Left lung (tissue), 10 donors: Measurements from ENCODE around the gene FRMD4B. TPM values are rescaled to one million over a fixed set of nuclear protein-coding genes. Genes with fewer than 3 reads are reported as not detected.

ENCODE experiments used
- ATAC-seq: fragments of 200-7000 bp; cut with Tn5 transposase; one replicate; pipeline ENCODE4 v1.9.1; 2020; ENCODE audit warnings: moderate library complexity
- DNase-seq, 4 donors: peaks; one replicate each; pipeline ENCODE4 v3.0.0-alpha.2; 2013 to 2020
- H3K27ac ChIP-seq, 2 donors: fragments of 200-600 bp; sonication (generic) in 1 of 2; one replicate each; pipeline versions ENCODE4 v1.5.0 to v1.8.0; 2020 to 2021
- H3K27me3 ChIP-seq, 2 donors: fragments of 200-600 bp; sonication (generic) in 1 of 2; one replicate each; pipeline versions ENCODE4 v1.5.0 to v1.8.0; 2020 to 2021
- H3K36me3 ChIP-seq, 2 donors: fragments of 200-600 bp; sonication (generic) in 1 of 2; one replicate each; pipeline versions ENCODE4 v1.5.0 to v1.8.0; 2020 to 2021
- H3K4me1 ChIP-seq, 2 donors: fragments of 200-600 bp; one replicate each; pipeline ENCODE4 v1.8.0; 2021
- H3K4me3 ChIP-seq, 2 donors: fragments of 200-600 bp; sonication (generic) in 1 of 2; one replicate each; pipeline versions ENCODE4 v1.5.0 to v1.8.0; 2020 to 2021; ENCODE audit warnings: mild to moderate bottlenecking in 1 of 2
- H3K9me3 ChIP-seq, 2 donors: fragments of 200-600 bp; sonication (generic) in 1 of 2; one replicate each; pipeline versions ENCODE4 v1.5.0 to v1.8.0; 2020 to 2021
- intact Hi-C, 2 donors: fragments of 100-400 bp; cut with DNase I; formaldehyde crosslinking; loops; one replicate each; pipeline versions ENCODE4 v1.11.2 to v1.14.2; 2022
- polyA plus RNA-seq, 6 donors: library from polyadenylated mRNA; unstranded; fragments of 120-200 nt; gene quantifications; one replicate each; pipeline ENCODE4 v1.2.1, GENCODE V29; 2013; ENCODE audit not compliant: insufficient read length in 6 of 6
- total RNA-seq, 2 donors: library from RNA; stranded (reverse); fragmentation: NEBNext Ultra II Directional; extraction: Animal tissue kit (Norgen Biotek cat#: 25700); gene quantifications; one replicate each; pipeline ENCODE4 v1.2.1, GENCODE V29; 2021
- TF ChIP-seq, protein P1 (sequence below), 2 donors: fragments of 200-600 bp; sonication (generic) in 1 of 2; IDR thresholded peaks; one replicate each; pipeline versions ENCODE4 v1.5.0 to v1.8.0; 2021; ENCODE audit warnings: antibody characterized with exemption in 2 of 2
- donor health status: DM: no; HTN: yes; CAD: no.
- donor health status: DM: no; HTN: no; CAD: no.

FRMD4B gene
- total and polyA plus RNA-seq, 8 donors: 49.0 to 78.7 (median 71.1) TPM

DNA sequence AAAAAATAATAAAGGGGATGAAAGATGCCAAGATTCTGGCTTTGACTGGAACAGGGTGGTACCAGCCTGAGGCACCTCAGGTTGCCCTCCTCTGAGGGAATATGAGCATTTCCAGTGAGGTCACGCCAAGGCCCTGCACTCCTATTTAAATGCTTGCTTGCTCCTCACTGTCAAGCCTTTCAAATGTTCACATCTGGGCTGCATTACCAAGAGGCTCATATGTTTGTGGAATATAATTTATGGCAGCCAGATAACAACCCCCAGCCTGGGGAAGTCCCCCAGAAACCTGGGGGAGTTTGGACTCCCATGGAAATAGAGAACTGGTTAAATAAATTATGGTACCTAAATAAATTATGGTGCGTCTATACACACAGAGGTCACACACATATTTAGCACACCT is 88.4 kb downstream of the FRMD4B start:
- no peak overlapping the region for H3K4me3 ChIP-seq
- H3K4me1 ChIP-seq: peaks cover 0 to 7% of the 10 kb centered on the region in 2 donors
- no peak overlapping the region for H3K27ac ChIP-seq
- ATAC-seq: no peak
- H3K36me3 ChIP-seq: peaks cover 3 to 42% of the 10 kb centered on the region in 2 donors
- no peak for DNase-seq
- intact Hi-C loops: no loop called here
- TF ChIP-seq, protein P1, sequence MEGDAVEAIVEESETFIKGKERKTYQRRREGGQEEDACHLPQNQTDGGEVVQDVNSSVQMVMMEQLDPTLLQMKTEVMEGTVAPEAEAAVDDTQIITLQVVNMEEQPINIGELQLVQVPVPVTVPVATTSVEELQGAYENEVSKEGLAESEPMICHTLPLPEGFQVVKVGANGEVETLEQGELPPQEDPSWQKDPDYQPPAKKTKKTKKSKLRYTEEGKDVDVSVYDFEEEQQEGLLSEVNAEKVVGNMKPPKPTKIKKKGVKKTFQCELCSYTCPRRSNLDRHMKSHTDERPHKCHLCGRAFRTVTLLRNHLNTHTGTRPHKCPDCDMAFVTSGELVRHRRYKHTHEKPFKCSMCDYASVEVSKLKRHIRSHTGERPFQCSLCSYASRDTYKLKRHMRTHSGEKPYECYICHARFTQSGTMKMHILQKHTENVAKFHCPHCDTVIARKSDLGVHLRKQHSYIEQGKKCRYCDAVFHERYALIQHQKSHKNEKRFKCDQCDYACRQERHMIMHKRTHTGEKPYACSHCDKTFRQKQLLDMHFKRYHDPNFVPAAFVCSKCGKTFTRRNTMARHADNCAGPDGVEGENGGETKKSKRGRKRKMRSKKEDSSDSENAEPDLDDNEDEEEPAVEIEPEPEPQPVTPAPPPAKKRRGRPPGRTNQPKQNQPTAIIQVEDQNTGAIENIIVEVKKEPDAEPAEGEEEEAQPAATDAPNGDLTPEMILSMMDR (IDR thresholded peaks at IDR 0.05): no peak
- H3K9me3 ChIP-seq: no peaks in the 10 kb centered on the region
- no peaks in the 10 kb centered on the region for H3K27me3 ChIP-seq

DNA sequence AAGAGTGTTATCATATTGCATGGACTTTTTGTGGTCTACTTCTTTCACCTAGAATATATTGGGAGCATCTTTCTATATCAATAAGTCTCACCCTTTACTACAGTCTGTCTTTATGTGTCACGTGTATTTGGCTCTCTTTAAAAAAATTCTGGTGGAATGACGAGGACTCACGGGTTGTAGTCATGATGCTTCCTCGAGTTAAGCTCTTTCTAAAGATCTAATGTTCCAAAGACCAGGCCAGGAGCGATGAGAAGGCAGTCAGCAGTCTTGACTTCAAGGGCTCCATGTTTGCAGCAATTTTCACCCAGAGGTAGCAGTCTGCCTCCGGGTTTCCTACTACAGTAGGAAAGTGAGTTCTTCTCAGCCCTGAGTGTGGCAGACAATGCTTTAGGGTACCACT is 88.9 kb downstream of the FRMD4B start:
- Histone ChIP-seq H3K27ac (no peak overlapping the region), H3K4me1 (peaks cover 0 to 7% of the 10 kb centered on the region in 2 donors), H3K9me3 (no peaks in the 10 kb centered on the region), H3K36me3 (peaks cover 3 to 41% of the 10 kb centered on the region in 2 donors), H3K27me3 (no peaks in the 10 kb centered on the region), H3K4me3 (no peak overlapping the region)
- intact Hi-C loops: no loop called here
- TF ChIP-seq, protein P1 (IDR thresholded peaks at IDR 0.05): no peak
- DNase-seq: no peak
- no peak for ATAC-seq

DNA sequence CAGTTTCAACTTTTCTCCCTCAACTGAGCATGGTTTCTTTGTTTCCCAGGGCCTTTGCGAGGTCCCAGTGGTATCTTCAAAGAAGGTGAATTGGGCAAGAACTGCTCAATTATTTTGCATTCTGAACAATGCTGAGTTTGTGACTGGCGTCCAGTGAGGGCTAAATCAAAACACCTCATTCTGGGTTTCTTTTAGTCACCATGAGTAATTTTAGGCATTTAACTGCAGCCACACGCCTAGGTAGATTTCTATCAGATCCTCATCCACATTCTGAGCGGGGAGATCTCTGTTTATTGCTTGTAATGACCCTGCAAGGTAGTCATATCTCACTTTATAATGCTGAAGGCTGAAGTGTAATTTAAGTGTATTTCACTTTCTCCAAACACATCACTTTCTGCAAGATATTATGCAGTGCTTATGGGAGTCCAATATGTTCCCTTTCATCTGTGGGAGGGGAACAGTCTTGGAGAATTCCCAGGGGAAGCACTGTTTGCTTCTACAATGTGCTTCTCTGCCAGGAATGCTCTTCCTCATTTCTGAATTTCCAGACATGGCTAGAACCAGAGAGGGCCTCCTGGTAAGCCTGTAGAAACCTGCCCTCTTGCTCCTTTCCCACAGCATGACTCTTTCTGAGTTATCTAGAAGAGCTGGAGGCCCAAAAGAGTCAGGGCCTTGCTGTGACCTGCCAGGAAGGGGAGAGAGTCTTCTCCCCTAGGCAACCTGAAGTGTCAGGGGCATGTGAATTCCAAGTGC is 91.7 kb downstream of the FRMD4B start:
- TF ChIP-seq, protein P1 (IDR thresholded peaks at IDR 0.05): no peak
- peak; percentile 58 for ATAC-seq
- intact Hi-C loops: no loop called here

DNA sequence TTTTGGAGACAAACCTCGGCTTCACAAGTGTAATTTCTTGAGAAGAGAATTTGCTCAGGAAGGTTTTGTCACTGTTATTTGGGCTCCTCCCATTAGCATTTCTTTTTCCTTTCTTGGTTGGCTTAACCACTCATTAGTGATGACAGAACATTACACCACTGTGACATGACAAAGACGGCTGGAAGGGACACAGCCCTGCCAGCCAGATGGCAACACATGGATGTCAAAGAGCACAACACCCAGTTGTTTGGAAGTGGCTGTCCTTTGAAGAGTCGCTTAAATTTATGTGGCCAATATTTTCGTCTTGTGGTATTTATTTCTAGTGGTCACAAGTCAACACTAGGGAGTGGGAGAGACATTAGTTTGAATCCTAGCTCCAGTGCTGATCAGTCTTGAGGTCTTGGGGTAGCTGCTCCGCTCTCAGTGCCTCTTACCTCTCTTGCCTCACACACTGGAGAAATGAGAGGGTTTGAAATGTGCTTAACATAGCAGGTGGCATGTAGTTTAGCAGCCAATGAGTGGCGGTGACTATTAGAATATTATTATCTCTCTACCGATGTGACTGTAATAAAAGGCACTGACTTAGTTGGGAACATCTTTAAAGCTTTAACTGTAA is 92.8 kb downstream of the FRMD4B start:
- peaks cover 0 to 27% of the 10 kb centered on the region in 2 donors for H3K36me3 ChIP-seq
- no peak overlapping the region for H3K4me3 ChIP-seq
- no peaks in the 10 kb centered on the region for H3K9me3 ChIP-seq
- no peaks in the 10 kb centered on the region for H3K27me3 ChIP-seq
- intact Hi-C loops: no loop called here
- ATAC-seq (no peak), DNase-seq (no peak)
- no peak overlapping the region for H3K27ac ChIP-seq
- peaks cover 0 to 7% of the 10 kb centered on the region in 2 donors for H3K4me1 ChIP-seq
- TF ChIP-seq, protein P1 (IDR thresholded peaks at IDR 0.05): no peak

More for the DNA sequence above, 91.7 kb downstream of the FRMD4B start:
- Histone ChIP-seq H3K4me1 (peaks cover 0 to 7% of the 10 kb centered on the region in 2 donors), H3K36me3 (peaks cover 0 to 29% of the 10 kb centered on the region in 2 donors), H3K27ac (no peak overlapping the region), H3K4me3 (no peak overlapping the region), H3K9me3 (no peaks in the 10 kb centered on the region), H3K27me3 (no peaks in the 10 kb centered on the region)
- peak in 1 of 4 donors; percentile 16 for DNase-seq

DNA sequence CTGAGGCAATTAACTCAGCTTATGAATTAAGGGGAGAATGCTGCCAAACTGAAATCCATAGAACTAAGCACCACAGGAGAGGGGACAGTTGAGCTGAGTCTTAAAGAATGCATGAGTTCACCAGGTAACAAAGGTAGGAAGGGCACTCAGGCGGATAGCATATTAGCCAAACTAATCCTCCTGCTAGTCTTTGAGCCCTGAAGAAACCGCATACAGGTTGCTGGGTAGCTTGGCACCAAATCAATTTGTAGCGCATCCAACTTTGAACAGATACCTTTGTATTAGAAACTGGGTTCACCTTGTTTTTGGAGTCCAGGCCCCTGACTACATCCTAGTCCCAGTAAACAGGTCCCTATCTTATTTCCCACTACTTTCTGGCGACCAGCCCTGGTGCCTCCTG is 93.7 kb downstream of the FRMD4B start:
- no peak overlapping the region for H3K4me3 ChIP-seq
- TF ChIP-seq, protein P1 (IDR thresholded peaks at IDR 0.05): no peak
- no peaks in the 10 kb centered on the region for H3K9me3 ChIP-seq
- peaks cover 0 to 7% of the 10 kb centered on the region in 2 donors for H3K4me1 ChIP-seq
- peaks cover 0 to 29% of the 10 kb centered on the region in 2 donors for H3K36me3 ChIP-seq
- ATAC-seq (no peak), DNase-seq (no peak)
- intact Hi-C loops: no loop called here
- no peak overlapping the region for H3K27ac ChIP-seq
- H3K27me3 ChIP-seq: no peaks in the 10 kb centered on the region
